ENCODE results near the gene XYLT1.

DNA sequence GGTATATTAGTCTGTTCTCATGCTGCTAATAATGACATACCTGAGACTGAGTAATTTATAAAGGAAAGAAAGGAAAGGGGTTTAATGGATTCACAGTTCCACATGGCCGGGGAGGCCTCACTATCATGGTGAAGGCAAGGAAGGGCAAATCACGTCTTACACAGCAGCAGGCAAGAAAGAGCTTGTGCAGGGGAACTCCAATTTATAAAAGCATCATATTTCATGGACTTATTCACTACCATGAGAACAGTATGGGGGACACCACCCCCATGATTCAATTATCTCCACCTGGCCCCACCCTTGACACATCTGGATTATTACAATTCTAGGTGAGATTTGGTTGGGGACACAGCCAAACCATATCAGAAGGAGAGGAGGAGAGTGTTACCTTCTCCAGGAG lies 17.7 kb upstream of the XYLT1 start:
- TF ChIP-seq CEBPB (IDR thresholded peaks at IDR 0.05; ENCODE audit: low read depth, low read length) (no peak), POLR2A (IDR thresholded peaks at IDR 0.05; ENCODE audit: low read depth, low read length) (no peak), NFE2L2 (IDR thresholded peaks at IDR 0.05; ENCODE audit: low read depth, low read length) (no peak), MAFK (IDR thresholded peaks at IDR 0.05; ENCODE audit: low read depth, low read length) (no peak), FOS (IDR thresholded peaks at IDR 0.05; ENCODE audit: low read depth, low read length) (no peak)
- TF ChIP-seq, protein P1, sequence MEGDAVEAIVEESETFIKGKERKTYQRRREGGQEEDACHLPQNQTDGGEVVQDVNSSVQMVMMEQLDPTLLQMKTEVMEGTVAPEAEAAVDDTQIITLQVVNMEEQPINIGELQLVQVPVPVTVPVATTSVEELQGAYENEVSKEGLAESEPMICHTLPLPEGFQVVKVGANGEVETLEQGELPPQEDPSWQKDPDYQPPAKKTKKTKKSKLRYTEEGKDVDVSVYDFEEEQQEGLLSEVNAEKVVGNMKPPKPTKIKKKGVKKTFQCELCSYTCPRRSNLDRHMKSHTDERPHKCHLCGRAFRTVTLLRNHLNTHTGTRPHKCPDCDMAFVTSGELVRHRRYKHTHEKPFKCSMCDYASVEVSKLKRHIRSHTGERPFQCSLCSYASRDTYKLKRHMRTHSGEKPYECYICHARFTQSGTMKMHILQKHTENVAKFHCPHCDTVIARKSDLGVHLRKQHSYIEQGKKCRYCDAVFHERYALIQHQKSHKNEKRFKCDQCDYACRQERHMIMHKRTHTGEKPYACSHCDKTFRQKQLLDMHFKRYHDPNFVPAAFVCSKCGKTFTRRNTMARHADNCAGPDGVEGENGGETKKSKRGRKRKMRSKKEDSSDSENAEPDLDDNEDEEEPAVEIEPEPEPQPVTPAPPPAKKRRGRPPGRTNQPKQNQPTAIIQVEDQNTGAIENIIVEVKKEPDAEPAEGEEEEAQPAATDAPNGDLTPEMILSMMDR (conservative IDR thresholded peaks at IDR 0.05; ENCODE audit: low read depth, low read length) = no peak
- TF ChIP-seq, protein P2, sequence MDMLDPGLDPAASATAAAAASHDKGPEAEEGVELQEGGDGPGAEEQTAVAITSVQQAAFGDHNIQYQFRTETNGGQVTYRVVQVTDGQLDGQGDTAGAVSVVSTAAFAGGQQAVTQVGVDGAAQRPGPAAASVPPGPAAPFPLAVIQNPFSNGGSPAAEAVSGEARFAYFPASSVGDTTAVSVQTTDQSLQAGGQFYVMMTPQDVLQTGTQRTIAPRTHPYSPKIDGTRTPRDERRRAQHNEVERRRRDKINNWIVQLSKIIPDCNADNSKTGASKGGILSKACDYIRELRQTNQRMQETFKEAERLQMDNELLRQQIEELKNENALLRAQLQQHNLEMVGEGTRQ (IDR thresholded peaks at IDR 0.05; ENCODE audit: low read depth, low read length) = no peak
